Stimulated activated CD4-positive, alpha-beta T cell treated with anti-CD3 and anti-CD28 coated beads, TNF-alpha, amount 100 ng/mL, for 48 hours (primary cell): ENCODE data around the gene SCAMP4.

Experiments
- DNase-seq, 3 donors: peaks; one replicate each; pipeline ENCODE4 v3.0.0-alpha.2; 2020; ENCODE audit warnings: low read depth in 3 of 3

The SCAMP4 gene

DNA sequence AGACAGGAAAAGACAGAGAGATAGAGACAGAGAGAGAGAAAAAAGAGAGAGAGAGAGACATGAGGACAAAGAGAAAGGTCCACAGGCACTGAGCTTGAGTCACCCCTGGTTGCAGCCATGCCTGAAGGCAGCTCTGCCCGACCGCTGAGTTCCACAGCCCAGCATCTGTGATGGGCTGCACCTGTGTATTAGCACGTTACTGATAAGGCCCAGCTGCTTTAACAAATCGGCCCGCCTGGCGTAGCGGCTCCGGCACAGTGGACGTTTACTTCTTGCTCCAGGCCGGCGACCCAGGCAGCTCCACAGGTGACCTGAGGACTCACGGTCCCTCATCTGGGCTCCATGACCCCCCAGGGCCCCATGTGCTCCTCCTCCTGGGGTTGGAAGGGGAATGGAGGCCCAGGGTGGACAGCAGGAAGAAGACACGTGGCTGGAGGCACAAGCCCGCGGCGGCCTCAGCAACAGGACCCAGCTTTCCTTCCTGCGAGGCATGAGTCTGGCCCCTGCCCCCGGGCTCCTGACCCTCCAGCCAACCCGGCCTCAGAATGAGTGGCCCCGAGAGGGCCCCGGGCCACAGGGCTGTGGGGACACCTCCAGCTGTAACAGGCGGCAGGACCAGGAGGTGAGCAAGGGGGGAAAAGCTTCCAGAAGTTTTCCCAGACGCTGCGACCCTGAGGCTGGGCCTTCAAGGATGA, 31.9 kb downstream of the SCAMP4 start:
- no peak for DNase-seq

GRCh38 chr19:1938071-1938470, 32.9 kb downstream of the SCAMP4 start:
- DNase-seq, result no peak

DNA sequence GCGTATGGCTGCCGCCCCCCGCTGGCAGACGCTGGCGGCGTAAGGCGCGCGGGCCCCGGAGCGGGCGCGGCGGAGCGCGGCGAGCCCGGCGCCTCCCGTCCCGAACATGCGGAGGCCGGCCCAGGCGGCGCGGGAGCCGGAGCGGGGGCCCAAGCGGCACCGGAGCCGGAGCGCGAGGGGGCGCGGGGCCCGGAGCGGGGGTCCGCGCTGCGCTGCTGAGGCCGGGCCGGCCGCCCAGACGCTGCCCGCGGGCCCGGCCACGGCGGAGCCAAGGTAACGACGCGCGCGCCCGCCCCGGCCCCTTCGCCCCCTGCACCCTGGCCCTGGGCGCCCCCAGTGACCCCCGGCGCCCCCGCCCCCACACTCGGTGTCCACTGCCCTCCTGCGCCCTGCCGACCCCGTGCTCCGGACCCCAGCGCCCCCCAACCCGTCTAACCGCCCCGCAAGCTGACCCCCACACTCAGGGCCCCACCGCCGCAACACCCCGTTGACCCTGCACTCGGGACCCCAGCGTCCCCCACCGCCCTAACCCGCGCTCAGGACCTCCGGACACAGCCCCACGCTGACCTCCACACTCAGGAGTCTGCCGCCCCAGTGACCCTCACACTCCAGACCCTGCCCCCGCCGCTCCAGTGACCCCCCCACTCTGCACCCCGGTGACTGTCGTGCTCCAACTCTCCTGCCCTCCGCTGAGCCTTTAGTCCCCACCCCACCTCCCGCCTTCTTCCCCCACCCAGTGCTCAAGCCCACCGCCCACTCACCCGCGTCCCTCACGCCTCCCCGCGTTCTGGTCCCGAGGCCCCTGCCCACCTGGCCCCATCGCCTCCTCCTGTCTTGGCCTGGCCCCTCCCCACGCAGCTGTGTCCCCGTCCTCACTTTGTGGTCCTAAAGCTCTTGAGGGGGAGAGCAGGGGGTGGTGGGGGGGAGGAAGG, 36.2 kb downstream of the SCAMP4 start, which contains the start of gene CSNK1G2:
CSNK1G2 (plus strand) TSS at position 27 of the 932 bp plus-strand sequence. CDS start 28,601 bp downstream, outside the sequence.
- DNase-seq, result no peak

DNA sequence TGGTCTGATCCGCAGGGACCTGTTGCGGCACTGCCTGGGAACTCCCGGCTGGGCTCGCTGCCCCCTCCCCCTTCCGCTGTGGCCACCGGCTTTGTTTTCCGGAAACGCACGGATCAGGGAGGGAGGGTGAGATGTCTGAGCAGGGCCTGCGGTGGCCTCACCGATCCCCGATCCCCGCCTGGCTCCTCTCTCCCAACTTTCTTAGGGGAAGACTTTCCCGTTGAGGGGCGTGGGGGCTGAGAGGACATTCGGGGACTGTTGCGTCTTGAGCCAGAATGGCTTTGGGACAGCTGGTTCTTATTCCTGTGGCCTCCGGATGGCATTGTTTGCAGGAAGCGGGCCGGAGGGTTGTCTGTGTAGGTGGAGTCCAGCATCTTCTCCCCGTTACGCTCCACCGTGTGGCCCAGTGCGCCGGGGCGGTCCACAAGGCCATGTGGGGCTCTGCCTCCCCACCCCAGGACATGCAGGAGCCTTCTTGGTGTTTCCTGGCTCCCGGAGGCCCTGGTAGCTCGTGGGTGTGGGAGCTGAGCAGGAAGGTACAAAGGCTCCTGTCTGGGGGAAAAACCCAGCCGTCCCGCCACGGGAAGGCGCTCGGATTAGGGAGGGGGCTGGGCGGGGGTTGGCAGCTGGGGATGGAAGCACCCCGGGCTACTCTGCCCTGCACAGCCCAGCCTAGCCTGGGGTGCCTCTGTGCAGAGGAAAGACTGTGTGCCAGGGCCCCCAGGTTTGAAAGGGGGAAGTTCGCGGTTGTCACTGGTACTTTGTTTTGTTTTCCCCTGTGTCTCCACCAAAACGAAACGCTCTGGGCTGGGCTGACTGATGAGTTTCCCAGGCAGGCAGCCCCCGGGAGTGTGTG, 37.1 kb downstream of the SCAMP4 start:
- DNase-seq, result peak in 2 of 3 donors; percentile 50 to 64

- DNase-seq, result no peak
These were observed 37.8 kb downstream of the SCAMP4 start for GRCh38 chr19:1942934-1943555.

DNA sequence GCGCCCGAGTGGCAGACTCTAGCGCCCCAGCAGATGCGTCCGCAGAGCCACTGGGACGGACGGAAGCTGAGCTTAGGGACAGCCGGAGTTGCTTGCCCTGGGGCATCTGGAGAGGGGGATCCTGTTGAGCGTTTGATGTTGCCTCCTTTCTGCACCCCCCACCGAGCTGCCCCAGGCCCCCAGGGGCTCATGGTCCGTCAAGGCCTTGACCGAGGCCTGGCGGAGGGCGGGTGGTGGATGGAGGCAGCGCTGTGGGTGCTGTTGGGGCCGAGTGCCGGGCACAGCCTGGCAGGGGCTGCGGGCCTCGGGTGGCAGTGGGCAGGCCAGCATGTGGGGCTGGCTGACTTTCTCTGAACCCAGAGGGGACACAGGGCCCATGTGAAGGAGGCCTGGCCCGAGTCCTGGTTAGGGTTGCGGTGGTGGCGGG, 38.5 kb downstream of the SCAMP4 start:
- DNase-seq, result no peak

- no peak for DNase-seq
These were observed 39.1 kb downstream of the SCAMP4 start for GRCh38 chr19:1944088-1944915.

- no peak for DNase-seq
These were observed 39.8 kb downstream of the SCAMP4 start for GRCh38 chr19:1944916-1945561.

GRCh38 chr19:1945899-1946298, 40.7 kb downstream of the SCAMP4 start:
- DNase-seq, result no peak

GRCh38 chr19:1947651-1948209, 42.5 kb downstream of the SCAMP4 start:
- DNase-seq, result no peak

DNA sequence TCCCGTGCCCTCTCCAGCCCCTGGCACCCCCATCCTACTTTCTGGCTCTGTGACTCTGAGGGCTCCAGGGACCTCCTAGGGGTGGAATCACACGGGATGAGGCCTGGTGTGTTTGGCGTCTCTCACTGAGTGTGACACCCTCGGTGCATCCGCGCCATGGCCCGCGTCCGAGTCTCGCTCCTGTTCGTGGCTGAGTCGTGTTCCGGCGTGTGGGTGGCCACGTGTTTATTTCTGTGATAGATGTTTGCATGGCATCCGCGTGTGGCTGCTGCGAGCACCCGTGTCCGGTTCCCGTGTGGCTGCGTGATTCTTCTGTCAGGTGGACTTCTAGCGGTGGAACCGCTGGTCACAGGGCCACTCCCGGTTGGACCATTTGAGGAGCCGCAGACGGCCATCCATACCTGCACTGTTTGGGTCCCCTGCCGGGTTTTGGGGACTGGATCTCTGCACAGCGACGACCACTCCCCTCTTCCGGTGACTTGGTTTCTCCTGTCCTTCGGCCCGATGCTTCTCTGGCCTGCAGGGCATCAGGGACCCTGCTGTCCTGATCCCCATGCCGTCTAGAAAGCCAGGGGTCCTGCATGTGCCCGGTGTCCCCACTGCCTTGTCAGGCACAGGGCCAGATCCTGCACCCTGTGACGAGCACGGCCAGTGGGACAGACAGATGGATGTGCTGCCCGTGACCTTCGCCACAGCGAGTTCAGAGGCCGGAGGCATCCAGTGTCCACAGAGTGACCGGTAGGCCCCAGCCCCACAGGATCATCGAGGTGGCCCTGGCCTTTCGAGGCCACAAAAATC, 44.3 kb downstream of the SCAMP4 start:
- DNase-seq, result no peak

DNA sequence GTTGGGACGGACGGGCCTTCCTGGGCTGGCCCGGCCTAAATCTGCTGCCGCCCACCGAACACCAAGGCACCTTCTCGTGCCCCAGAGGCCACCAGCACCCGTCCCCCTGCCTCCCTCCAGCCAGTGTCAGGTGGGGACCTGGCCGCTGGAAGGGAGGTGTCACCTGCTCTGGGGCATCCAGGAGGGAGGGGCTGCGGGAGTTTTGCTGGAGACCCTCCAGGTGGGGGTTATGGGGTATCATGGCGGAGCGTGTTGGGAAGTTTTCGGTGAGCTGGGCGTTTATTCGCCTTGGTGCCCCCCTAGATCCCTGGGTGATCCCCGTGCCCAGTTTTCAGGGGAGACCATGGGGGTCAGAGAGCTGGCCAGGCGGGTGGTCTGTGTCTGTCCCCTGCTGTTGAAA, 45.4 kb downstream of the SCAMP4 start:
- no peak for DNase-seq

GRCh38 chr19:1952635-1953034, 47.4 kb downstream of the SCAMP4 start:
- no peak for DNase-seq

DNA sequence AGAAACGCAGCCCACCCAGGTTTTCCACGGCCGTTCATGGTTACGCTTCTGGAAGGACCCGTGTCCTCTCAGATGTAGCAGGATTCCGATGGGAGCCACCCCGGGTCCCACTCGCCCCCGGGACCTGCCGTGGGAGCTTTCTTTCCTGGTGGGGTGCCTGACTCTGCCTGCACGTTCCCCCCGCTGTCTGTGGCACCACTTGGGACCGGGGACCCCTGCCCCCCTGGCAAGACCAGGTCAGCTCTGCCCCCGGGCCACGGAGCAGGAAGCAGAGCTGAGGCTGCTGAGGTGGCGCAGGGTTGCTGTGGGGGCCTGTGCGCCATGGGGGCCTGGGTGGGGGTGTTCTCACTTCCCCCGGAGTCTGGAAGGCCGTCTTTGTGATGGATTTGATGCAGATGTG, 47.8 kb downstream of the SCAMP4 start:
- DNase-seq, result no peak

DNA sequence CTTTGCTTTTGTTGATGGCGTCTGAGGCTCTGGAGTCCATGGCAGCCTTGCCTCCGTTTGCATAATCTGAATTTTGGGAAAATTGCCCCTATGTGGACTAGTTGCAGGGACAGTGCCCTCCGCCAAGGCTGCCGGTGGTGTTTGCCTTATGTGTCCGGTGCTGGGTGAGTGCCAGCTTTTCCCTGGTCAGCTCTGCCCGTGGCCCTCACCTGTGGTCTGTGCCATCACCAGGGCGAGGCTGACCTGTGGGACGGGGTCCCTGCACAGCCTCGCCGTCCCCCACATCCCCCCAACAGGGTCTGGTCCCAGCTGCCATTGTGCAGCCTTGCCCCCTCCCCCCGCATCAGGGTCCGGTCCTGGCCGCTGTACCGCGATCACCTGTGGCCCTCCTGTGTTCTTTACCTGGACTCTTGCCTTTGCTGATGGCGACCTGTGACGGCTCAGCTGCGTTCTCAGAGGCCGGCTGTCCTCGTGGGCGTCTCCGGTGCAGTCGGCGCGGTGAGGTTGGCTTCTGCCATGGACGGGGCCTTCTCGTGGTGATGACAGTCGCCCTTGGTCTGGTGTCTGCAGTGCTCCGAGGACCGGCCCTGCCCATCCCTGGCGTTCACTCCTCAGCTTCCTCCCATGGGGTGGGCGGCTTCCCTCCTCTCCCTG, 48.4 kb downstream of the SCAMP4 start:
- no peak for DNase-seq

DNA sequence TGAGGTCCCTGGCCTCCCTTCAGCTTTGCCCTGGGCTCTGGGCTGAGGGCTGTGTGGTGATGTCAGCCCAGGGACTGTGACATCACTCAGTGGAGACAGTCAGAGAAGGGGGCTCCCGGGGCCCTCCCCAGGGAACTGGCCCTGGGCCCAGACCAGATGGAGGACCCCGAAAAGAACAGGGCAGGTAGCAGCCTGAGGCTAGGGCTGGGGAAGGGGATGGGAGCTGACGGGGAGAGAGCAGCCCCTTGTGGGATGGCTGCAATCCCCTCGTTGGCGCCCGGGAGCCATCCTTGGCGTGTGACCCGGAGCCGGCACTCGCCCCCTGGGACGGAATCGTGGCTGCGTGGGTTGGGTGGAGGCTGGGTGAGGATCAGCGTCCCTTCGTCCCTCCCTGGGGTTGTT, 49.3 kb downstream of the SCAMP4 start:
- no peak for DNase-seq

DNA sequence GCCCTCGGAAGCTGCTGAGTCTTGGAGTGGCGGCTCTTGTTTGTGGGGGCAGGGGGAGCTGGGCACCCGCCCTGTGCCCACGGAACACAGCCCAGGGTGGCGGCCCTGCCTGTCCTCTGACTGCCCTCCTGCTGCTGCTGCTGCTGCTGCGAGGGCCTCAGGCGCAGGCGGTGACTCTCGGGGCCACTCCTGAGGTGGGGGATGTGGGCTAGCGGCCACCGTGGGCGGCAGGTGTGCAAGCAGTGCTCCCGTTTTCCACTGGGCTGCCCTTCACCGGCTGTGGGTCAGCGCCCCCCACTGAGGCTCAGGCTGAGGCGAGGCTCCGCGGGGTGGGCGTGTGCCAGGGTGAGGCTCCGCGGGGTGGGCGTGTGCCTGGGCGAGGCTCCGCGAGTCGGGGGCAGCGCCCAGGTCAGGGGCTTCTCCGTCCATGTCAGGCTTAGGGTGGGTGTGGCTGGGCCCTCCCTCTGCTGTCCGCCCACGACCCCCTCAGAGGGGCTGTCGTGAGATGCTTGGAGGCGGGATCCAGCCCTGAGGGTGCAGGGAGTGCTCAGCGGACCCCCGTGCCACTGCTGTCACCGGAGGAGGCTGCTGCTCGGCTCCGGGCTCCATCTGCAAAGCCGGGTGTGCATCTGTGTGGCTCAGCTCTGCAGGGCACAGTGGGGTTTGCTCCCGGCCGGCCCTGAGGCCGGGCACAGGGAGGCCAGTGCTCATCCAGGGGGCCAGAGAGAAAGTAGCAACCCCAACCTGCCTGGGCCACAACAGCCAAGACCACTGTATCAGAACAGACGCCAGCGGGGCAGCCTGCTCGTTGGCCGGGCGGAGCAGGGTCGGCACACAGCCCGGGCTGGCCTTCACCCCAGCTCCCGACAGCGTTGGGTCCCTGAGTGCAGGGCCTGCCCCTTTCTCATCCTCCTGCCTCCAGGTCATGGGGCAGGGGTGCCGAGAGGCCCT, 50.2 kb downstream of the SCAMP4 start:
- DNase-seq, result no peak
